ENCODE measurements around the gene NRG3. TPM values are rescaled to one million over a fixed set of nuclear protein-coding genes. Genes with fewer than 3 reads are reported as not detected.
"Not testable (repeated sequence)": the region's sequence is repeated elsewhere in the genome, so short reads cannot be mapped to it uniquely, and the experiment has no call there.

Gene NRG3
- total RNA-seq, 2 donors from 2014 or later, result 0.41 TPM; not detected in 1

- DNase-seq (ENCODE audit: low spot score), result no peak
- H3K9me3 ChIP-seq, result no peaks in the 10 kb centered on the region
- TF ChIP-seq, protein P1, sequence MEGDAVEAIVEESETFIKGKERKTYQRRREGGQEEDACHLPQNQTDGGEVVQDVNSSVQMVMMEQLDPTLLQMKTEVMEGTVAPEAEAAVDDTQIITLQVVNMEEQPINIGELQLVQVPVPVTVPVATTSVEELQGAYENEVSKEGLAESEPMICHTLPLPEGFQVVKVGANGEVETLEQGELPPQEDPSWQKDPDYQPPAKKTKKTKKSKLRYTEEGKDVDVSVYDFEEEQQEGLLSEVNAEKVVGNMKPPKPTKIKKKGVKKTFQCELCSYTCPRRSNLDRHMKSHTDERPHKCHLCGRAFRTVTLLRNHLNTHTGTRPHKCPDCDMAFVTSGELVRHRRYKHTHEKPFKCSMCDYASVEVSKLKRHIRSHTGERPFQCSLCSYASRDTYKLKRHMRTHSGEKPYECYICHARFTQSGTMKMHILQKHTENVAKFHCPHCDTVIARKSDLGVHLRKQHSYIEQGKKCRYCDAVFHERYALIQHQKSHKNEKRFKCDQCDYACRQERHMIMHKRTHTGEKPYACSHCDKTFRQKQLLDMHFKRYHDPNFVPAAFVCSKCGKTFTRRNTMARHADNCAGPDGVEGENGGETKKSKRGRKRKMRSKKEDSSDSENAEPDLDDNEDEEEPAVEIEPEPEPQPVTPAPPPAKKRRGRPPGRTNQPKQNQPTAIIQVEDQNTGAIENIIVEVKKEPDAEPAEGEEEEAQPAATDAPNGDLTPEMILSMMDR (IDR thresholded peaks at IDR 0.05), result no peak
- no peaks in the 10 kb centered on the region for H3K4me1 ChIP-seq (ENCODE audit: control insufficient read depth in 1 of 2, low read depth in 2 of 2)
- ATAC-seq (ENCODE audit: insufficient number of reproducible peaks, low FRiP score, low read depth), result no peak
- no peak overlapping the region for H3K27ac ChIP-seq
- no peak overlapping the region for H3K4me3 ChIP-seq
- no peaks in the 10 kb centered on the region for H3K36me3 ChIP-seq
- H3K27me3 ChIP-seq (replicated peaks; ENCODE audit: insufficient read depth), result no peaks in the 10 kb centered on the region
These were observed 444.6 kb downstream of the NRG3 start for GRCh38 chr10:82319562-82319961.

GRCh38 chr10:82321724-82322123, 446.7 kb downstream of the NRG3 start:
- no peaks in the 10 kb centered on the region for H3K4me1 ChIP-seq (ENCODE audit: control insufficient read depth in 1 of 2, low read depth in 2 of 2)
- H3K9me3 ChIP-seq, result no peaks in the 10 kb centered on the region
- no peak overlapping the region for H3K4me3 ChIP-seq
- H3K27me3 ChIP-seq (replicated peaks; ENCODE audit: insufficient read depth), result no peaks in the 10 kb centered on the region
- no peak for ATAC-seq (ENCODE audit: insufficient number of reproducible peaks, low FRiP score, low read depth)
- DNase-seq (ENCODE audit: low spot score), result no peak
- TF ChIP-seq, protein P1 (IDR thresholded peaks at IDR 0.05), result no peak
- H3K27ac ChIP-seq, result no peak overlapping the region
- H3K36me3 ChIP-seq, result no peaks in the 10 kb centered on the region

DNA sequence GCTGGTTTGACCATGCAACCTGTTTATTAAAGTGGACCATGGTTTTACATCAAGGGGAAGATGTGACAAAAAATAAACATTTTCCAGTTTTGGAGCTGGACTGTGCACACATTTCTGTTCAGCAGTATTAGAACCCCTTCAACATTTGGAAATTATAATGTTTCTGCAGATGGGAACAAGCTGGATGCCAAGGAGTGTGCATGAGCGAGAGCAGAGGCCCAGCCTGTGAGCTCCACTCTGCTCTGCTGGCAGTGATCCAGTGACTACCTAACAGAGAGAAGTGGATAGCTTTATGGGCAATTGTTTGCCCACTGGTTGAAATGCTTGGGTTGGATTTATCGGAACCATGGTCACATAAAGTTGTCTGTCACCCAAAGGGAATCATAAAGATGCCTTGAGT, 456.7 kb downstream of the NRG3 start:
- no peak for ATAC-seq (ENCODE audit: insufficient number of reproducible peaks, low FRiP score, low read depth)
- TF ChIP-seq, protein P1 (IDR thresholded peaks at IDR 0.05), result no peak
- no peak overlapping the region for H3K4me3 ChIP-seq
- no peaks in the 10 kb centered on the region for H3K9me3 ChIP-seq
- no peaks in the 10 kb centered on the region for H3K27me3 ChIP-seq (replicated peaks; ENCODE audit: insufficient read depth)
- DNase-seq (ENCODE audit: low spot score), result no peak
- no peaks in the 10 kb centered on the region for H3K4me1 ChIP-seq (ENCODE audit: control insufficient read depth in 1 of 2, low read depth in 2 of 2)
- H3K36me3 ChIP-seq, result no peaks in the 10 kb centered on the region
- H3K27ac ChIP-seq, result no peak overlapping the region

- Histone ChIP-seq H3K36me3 (no peaks in the 10 kb centered on the region), H3K4me1 (ENCODE audit: control insufficient read depth in 1 of 2, low read depth in 2 of 2) (no peaks in the 10 kb centered on the region), H3K27me3 (replicated peaks; ENCODE audit: insufficient read depth) (no peaks in the 10 kb centered on the region), H3K9me3 (no peaks in the 10 kb centered on the region), H3K4me3 (no peak overlapping the region), H3K27ac (no peak overlapping the region)
- DNase-seq (ENCODE audit: low spot score) (no peak), ATAC-seq (ENCODE audit: insufficient number of reproducible peaks, low FRiP score, low read depth) (no peak)
- TF ChIP-seq, protein P1 (IDR thresholded peaks at IDR 0.05), result no peak
These were observed 460.8 kb downstream of the NRG3 start for GRCh38 chr10:82335831-82336230.

GRCh38 chr10:82340166-82340565, 465.2 kb downstream of the NRG3 start:
- Histone ChIP-seq H3K9me3 (no peaks in the 10 kb centered on the region), H3K4me3 (no peak overlapping the region), H3K27me3 (replicated peaks; ENCODE audit: insufficient read depth) (no peaks in the 10 kb centered on the region), H3K36me3 (no peaks in the 10 kb centered on the region), H3K4me1 (ENCODE audit: control insufficient read depth in 1 of 2, low read depth in 2 of 2) (no peaks in the 10 kb centered on the region), H3K27ac (no peak overlapping the region)
- no peak for ATAC-seq (ENCODE audit: insufficient number of reproducible peaks, low FRiP score, low read depth)
- no peak for DNase-seq (ENCODE audit: low spot score)
- TF ChIP-seq, protein P1 (IDR thresholded peaks at IDR 0.05), result no peak

GRCh38 chr10:82349590-82349989, 474.6 kb downstream of the NRG3 start:
- not testable (repeated sequence) for ATAC-seq (ENCODE audit: insufficient number of reproducible peaks, low FRiP score, low read depth); H3K9me3 ChIP-seq; H3K27ac ChIP-seq; H3K27me3 ChIP-seq (replicated peaks; ENCODE audit: insufficient read depth); H3K36me3 ChIP-seq; DNase-seq (ENCODE audit: low spot score); H3K4me3 ChIP-seq; H3K4me1 ChIP-seq (ENCODE audit: control insufficient read depth in 1 of 2, low read depth in 2 of 2)

Measured in thoracic aorta (tissue), 2 donors.